NCI-H2171 (cell line): ENCODE data around the gene PHC2.

Experiments used
- DNase-seq: peaks from one replicate; lab custom pipeline; 2025; lab: John Stamatoyannopoulos, UW

Gene PHC2

DNA sequence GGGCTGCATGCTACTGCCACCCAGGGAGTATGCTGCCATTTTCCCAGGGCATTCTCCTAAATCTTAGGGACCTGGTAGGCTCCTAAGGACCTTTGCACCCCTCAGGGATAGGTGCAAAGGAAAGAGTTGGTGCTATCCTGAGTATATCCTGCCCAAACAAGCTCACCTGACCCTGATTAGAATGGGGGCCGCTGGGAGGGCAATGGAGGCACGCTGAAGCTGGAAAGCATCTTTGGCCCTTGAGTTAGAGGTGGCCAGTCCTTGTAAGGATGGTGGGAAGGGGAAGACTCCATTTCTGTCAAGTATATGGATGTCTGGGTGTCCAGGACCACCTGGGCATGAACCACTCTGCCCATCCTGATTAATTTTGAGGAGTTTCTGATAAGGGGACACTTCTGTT is 61.1 kb downstream of the PHC2 start:
- DNase-seq: no peak

DNA sequence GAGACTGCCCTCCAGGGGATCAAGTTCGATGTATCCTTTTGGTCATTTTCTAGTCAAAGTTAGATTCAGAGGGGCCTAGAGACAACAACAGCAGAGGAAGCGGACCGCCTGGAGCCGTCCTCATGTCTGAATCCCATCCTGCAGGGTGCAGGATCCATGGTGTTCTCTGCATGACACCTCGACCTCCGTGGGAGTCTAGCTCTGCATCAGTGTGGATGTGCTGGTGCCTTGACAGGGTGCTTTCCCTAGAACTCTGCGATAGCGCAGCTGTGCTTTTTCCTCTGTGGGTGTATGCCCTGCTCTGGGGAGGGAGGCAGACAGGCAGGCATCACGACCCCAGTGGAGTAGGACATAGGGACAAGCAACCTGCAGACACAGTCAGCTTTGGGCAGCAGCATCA is 61.8 kb downstream of the PHC2 start:
- DNase-seq: no peak

- DNase-seq: no peak
Observed at GRCh38 chr1:33368431-33368830, 62.5 kb downstream of the PHC2 start.

GRCh38 chr1:33367485-33368405 is 63.1 kb downstream of the PHC2 start:
- DNase-seq: peak; percentile 77

- no peak for DNase-seq
Observed at GRCh38 chr1:33366762-33367484, 64.0 kb downstream of the PHC2 start.

DNA sequence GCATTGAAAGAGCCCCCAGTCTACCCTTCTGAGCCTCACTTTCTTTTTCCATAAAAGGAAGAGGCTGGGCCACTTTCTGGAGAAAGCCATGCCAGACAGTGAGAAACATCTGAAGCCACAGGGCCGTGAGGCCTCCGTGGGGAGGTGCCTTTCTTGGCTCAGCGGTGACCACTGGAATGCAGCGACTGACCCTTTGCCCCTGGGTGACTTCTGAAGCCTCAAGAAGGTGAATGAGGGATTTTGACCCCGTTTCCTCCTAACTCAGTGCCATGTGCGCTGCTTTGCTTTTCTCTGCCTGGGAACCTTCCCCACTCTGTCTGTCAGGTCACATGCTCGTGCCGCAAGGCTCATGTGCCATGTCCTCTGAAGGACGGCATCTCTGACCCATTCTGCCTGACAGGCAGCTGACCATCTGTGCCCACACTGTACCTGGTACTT is 65.3 kb downstream of the PHC2 start:
- no peak for DNase-seq

GRCh38 chr1:33364565-33364918 is 66.4 kb downstream of the PHC2 start:
- DNase-seq: peak; percentile 80

DNA sequence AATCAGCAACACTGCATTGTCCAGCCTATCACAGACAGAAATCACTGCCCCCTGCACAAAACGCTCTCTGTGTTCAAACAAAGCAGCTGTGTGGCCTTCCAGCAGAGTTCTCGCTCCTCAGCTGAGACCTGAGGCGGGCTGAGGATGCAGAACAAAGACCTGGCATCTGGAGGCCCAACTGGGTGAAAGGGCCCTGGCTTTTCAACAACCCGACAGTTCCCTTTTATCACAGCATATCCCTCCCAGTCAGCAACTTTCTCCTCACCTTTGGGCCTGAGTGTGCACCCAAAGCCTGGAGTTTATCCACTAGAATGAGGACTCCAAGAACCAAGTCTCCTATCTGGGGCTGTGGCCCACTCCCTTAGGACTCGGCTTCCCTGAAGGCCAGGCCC is 67.4 kb downstream of the PHC2 start:
- no peak for DNase-seq

DNA sequence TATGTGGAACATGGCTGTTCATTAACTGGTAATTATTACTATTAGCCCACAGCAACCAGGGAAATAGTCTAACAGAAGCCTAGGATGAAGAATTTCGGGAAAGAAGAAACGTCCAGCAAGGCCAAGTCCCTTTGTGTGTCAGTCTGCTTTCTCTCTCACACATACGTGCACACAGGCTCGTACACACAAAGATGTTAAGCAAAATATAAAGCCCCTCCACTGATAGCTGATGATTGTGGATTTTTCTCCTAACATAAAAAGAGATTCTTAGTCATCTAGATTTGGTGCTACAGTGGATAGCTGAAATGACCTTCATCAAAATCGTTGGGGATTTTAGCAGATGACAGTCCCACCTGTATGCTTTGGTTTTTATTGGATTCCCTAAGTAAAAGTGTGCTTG is 67.9 kb downstream of the PHC2 start:
- no peak for DNase-seq

DNA sequence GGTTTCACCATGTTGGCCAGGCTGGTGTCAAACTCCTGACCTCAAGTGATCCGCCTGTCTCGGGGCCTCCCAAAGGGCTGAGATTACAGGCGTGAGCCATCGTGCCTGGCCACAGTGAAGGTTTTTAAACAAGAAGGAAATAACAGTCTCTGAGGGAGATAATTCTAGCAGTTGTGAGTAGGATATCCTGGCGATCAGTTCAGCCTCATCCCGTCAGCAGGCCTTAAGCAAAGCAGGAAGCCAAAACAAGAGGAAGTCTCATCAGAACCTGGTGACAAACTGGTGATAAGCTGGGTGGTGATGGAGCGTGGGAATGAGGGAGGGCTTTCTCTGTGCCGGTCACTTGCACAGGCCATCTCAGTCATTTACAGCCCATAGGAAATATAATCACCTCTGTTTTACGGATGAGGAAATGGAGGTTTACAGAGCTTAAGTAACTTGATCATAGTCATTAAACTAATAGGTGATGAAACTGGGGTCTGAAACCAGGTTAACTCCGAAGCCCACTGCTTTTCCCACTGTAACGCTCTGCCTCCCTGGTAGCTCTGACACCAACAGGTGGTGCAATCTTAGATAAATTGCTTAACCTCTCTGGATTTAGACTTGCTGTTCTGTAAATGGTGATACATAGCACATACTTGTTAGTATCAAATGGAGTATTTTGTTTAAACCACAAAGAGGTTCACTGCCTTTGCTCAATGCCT is 69.2 kb downstream of the PHC2 start:
- no peak for DNase-seq

- DNase-seq: no peak
Observed at GRCh38 chr1:33360367-33360766, 70.5 kb downstream of the PHC2 start.

DNA sequence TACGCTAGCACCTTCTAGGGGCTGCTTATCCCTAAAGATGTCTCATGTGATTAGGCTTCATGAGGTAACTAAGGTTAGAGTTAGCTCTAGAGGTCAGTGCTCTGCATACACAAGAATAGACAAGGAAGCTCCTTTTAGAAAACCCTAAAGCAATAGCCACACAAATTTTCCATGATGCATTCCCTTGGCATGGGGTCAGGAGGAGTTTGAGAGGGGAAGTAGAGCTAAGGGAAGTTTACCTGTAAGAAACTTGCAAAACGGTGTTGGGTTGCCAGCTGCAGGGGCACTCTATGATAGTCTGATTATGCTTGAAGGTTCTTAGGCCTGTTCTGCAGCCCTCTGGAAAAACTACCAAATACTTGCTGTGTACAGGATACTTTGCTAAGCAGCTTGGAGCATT is 71.0 kb downstream of the PHC2 start:
- DNase-seq: no peak

DNA sequence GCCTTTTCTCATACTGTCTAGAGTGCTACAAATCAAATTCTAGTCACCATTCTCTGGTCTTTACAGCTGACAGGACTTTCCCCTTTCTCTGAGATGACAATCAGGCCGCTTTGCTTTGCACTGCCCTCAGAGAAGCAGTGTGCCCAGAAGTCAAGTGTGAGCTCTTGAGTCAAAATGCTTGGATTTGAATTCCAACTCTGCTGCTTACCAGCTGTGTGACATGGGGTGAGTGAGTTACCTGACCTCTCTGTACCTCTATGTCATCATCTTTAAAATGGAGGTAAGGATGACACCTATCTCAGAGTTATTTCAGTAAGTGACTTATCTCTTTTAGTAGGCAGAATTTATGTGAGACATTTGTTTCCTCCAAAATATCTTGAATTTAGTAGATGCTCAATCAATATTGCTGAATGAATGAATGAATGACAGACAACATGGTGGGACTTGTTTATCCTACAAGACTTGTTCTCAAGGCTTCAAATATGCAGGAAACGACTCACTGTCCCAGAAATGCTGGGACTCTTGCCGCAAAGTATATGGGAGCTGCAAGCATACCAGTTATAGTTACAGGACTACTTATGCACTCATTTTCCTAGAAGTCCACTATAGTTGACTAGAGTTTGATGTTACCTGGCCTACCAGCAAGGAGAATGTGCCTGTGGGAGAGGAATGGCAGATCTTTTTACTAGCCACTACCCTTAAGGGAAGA is 71.9 kb downstream of the PHC2 start:
- no peak for DNase-seq

DNA sequence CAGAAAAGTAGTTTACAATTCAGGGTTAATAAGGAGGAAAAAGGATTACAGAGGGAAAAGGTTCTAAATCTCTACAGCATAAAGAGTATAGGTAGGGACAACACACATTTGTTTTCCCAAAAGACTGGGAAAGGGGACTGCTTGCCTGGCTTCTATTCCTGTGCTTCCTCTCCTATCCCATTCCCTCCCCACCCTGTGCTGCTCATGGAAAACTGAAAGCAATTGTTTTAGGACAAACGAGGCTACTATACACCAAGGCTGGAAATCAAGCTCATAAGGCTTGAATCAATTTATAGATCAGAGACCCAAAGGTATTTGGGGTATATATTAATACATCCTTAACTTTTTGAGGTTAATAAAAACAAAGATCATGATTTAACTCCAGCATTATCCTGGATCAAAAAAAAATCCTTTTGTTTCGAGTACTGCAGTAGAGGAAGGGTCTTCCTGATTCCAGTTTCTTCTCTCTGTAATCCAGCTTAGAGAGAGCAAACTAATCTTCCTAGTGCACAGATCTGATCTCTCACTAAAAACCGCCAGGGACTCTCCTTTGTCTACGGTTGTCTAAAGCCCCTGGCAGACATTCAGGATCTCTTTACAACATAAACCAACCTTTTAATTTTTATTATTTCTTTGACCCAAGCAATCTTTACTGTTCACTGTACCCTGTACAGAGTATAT is 72.6 kb downstream of the PHC2 start:
- no peak for DNase-seq

DNA sequence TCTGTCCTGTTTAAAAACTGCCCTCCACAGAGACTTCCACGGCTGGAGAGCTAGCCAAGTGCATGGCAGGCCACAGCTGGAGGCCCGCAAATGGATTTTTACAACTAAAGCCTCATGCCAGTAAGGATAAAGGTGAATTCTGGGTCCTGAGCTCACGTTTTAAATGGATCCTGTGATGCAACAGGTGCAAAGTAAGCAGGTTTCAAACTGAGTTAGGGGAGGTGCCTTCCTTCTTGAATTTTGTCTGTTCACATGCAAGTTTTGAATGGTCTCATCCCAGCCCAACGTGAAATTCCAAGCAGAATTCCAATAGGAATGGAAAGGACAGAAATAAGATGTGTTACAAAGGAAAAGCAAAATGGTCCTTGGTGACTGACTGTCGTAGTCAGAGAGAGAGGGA is 73.8 kb downstream of the PHC2 start:
- no peak for DNase-seq

GRCh38 chr1:33354707-33355316 is 76.1 kb downstream of the PHC2 start:
- no peak for DNase-seq

GRCh38 chr1:33353531-33353930 is 77.4 kb downstream of the PHC2 start:
- DNase-seq: no peak

GRCh38 chr1:33351281-33351660 is 79.6 kb downstream of the PHC2 start:
- no peak for DNase-seq

GRCh38 chr1:33350611-33351280 is 80.1 kb downstream of the PHC2 start:
- no peak for DNase-seq

GRCh38 chr1:33349778-33350610 is 80.9 kb downstream of the PHC2 start:
- DNase-seq: peak; percentile 88
